PC-3 (cell line): ENCODE measurements around the gene WDR27.

ENCODE experiments used
- EZH2 ChIP-seq: fragments of 300-600 bp; sonication (generic); IDR thresholded peaks from one replicate; pipeline ENCODE4 v1.6.1; 2017; ENCODE audit warnings: antibody characterized with exemption, mild to moderate bottlenecking, low read length; ENCODE audit not compliant: unreplicated experiment
- TF ChIP-seq, protein P1 (sequence below): fragments of 300-600 bp; sonication (generic); conservative IDR thresholded peaks from 2 replicates; pipeline ENCODE4 v1.5.1; 2017; ENCODE audit warnings: antibody characterized with exemption, low read depth, mild to moderate bottlenecking, low read length

DNA sequence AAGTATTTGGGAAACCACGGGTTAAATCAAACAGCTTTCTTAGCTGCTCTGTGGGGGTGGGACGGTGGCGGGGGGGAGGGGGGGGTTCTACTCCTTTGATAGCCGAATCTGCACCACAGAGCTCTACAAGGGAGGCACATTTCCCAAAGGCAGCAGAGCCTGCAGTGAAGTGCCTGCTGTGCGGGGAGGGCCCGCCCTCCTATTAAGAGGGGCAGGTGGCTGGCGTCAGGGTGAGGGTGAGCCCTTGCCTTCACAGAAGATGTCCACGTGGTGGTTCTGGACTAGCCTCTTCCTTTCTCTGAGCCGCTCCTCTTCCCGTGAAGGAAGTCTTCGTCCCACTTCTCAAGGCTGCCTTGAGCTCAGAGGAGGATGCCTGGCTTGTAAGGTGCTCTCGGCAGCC lies 273.3 kb downstream of the WDR27 start:
- TF ChIP-seq, protein P1, sequence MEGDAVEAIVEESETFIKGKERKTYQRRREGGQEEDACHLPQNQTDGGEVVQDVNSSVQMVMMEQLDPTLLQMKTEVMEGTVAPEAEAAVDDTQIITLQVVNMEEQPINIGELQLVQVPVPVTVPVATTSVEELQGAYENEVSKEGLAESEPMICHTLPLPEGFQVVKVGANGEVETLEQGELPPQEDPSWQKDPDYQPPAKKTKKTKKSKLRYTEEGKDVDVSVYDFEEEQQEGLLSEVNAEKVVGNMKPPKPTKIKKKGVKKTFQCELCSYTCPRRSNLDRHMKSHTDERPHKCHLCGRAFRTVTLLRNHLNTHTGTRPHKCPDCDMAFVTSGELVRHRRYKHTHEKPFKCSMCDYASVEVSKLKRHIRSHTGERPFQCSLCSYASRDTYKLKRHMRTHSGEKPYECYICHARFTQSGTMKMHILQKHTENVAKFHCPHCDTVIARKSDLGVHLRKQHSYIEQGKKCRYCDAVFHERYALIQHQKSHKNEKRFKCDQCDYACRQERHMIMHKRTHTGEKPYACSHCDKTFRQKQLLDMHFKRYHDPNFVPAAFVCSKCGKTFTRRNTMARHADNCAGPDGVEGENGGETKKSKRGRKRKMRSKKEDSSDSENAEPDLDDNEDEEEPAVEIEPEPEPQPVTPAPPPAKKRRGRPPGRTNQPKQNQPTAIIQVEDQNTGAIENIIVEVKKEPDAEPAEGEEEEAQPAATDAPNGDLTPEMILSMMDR = no peak
- TF ChIP-seq EZH2 = no peak
